GM19467 (cell line): Measurements from ENCODE around the gene NEDD8.

Experiments
- ATAC-seq: cut with Tn5 transposase; IDR thresholded peaks from one replicate; pipeline ENCODE4 v1.9.1; 2021; ENCODE audit warnings: mild to moderate bottlenecking, moderate library complexity; ENCODE audit not compliant: unreplicated experiment

The NEDD8 gene

GRCh38 chr14:24182110-24182882, 49.9 kb downstream of the NEDD8 start:
- no peak for ATAC-seq

- ATAC-seq, result no peak
These were observed 50.6 kb downstream of the NEDD8 start for GRCh38 chr14:24181371-24182077.

DNA sequence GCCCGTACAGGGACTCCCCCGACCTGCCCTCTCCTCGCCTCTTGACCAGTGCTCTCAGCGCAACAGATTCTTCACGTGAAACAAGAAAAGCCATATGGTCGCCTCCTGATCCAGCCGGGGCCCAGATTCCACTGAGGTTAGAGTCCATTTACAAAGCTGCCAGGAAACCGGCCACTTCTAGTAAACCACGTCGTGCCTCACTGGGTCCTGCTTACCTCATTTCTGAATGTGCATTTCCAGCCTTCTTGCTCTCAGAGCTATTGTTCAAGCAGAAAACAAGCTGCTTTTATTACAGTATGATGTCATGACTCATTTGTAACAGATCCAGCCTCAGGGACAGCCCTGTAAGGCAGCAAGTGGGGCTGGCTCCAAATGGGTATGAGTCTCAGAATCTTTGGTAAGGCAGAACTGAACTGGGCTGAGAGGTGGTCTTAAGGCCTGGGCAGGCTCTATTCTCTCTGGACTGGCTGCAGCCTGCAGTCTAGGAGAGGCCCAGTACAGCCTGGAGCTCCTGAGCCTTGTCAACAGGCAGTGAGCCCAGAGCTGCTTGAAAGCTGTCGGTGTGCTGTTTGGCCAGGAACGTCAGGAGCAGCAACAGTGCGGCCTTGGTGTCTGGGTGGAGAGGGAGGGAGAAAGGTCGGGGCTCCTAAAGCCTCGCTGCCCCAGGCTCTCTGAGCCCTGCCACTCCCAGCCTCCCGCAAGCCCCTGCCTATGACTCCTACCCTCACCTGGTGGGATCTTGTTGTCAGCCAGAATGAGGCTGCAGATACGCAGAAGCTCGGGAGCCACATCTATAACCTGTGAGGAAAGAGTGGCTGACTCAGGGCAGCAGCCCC, 52.0 kb downstream of the NEDD8 start:
- ATAC-seq, result no peak

DNA sequence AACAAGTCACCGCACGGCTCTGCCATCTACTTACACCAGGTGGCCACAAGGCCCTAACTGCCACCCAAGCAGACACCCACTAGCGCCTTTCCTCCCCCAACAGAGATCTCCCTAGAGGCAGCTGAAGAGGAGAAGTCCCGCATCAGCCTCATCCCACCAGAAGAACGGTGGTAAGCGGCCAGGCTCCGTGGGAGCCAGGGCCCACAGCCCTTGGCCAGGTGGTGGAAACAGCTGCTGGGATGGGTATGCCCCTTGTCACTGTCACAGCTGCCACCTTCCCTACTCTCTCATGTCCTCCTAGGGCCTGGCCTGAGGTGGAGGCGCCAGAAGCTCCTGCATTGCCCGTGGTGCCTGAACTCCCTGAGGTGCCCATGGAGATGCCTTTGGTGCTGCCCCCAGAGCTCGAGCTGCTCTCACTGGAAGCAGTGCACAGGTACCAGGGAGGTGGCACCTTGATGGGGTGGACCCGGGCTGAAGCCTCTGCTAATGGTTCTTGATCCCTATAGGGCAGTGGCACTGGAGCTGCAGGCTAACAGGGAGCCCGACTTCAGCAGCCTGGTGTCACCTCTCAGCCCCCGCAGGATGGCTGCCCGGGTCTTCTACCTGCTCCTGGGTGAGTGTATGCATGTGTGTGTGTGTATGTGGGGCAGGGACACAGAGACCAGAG, 52.7 kb downstream of the NEDD8 start:
- no peak for ATAC-seq

GRCh38 chr14:24178399-24179178, 53.6 kb downstream of the NEDD8 start:
- ATAC-seq, result no peak

DNA sequence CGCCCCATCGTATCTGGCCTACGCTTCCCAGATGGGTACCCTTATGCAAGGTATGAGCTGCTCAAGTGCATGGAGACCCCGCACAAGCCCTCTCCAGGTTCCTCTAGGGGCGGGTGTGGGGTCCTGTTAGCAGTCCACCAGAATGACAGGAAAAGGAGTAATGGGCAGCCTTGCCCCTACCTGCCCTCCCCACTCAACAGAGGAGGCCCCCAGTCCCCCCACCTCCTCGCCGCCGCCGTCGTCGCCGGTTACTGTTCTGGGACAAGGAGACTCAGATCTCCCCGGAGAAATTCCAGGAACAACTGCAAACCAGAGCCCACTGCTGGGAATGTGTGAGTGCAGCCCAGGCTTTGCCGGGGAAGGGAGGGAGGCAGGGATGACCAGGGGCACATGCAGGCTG, 54.3 kb downstream of the NEDD8 start:
- no peak for ATAC-seq

DNA sequence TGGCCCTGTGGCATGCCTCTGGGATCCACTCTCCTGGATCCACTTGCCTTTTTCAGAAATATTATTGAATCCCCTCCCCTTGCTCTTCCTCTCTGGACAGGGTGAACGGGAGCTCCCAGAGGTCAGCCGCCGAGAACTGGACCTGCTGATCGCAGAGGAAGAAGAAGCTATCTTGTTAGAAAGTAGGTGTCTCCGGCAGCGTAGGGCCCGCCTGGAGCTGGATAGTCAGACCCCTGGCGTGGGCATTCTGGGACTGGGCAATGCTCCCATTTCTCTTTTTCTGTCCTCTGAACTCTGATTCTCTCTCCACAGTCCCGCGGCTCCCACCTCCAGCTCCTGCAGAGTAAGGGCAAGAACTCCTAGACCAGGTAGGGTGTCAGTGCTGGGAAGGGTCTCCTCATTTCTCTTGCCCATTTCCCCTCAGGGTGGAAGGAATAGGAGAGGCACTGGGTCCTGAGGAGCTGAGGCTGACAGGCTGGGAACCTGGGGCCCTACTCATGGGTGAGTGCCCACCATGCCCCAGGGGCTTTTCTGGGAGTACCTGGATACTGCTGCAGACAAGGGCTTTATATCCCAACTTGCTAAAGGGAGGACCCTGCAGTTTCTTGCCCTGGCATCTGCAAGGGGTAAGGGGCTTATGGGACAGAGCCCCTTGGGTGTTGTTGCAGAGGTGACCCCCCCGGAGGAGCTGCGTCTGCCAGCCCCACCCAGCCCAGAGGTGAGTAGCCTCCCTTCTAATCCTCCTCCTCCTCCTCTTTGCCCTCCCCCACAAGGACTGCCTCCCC, 54.9 kb downstream of the NEDD8 start:
- no peak for ATAC-seq

DNA sequence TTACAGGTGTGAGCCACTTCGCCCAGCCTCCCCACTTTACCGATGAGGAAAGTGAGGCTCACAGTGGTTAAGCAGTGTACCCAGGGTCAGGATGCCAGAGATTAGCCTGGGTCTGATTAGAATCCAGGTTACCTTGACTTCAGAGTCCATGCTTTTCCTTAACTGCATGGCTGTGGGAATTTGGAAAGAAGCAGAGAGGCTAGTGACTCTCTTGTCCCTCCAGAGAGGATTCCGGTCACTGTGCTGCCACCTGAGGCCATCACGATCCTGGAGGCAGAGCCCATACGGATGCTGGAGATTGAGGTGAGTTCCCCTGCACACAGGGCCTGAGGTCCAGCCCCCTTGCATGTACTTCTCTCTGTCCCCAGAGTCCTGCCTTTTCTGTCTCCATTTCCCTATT, 55.6 kb downstream of the NEDD8 start:
- ATAC-seq, result no peak

DNA sequence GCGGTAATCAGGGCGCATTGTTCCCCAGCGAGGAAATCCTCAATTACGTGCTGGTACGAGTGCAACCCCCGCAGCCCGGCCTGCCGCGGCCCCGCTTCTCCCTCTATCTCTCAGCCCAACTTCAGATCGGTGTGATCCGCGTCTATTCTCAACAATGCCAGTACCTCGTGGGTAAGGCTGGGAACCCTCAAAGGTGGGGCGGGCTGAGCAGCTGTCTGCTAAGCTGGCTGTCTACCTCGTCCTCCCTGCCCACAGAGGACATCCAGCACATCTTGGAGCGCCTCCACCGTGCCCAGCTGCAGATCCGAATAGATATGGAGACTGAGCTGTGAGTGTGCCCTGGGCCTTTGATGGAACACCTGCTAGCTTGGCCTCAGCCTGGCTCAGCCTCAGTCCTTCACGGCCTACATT, 59.3 kb downstream of the NEDD8 start:
- ATAC-seq, result no peak

DNA sequence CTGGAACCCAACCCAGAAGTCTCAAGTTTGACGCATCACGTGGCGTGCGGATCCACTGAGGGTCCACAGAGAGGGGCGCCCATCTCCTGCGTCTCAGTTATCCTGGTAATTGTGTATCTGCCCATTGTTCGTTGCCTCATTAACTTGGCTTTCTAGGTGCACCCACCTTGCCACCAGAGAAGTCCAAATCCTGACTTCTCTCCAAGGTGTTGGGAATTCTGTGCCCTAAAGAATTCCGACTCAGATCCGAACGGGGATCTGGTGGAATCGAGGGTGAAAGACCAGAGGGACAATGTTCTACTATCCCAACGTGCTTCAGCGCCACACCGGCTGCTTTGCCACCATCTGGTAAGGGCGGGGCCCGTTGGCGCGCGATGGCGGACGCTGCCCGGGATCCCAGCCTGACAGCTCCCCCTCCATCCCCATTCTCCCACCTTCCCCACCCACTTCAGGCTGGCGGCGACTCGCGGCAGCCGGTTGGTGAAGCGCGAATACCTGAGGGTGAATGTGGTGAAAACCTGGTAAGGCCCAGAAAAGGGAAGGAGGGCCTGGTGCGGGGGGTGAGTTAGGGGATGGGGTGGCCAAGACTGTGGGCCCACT, 59.8 kb downstream of the NEDD8 start:
- ATAC-seq, result no peak

GRCh38 chr14:24171422-24172260, 60.5 kb downstream of the NEDD8 start, which contains the start of gene REC8:
TSS of gene REC8 (plus strand) at chr14:24172080. CDS start at chr14:24172553, 473 bp downstream.
- ATAC-seq, result peak; percentile 76

GRCh38 chr14:24167469-24168114, 64.6 kb downstream of the NEDD8 start:
- ATAC-seq, result no peak
